LNCaP clone FGC (cell line): ENCODE data around the gene GBE1.

Experiments used
- DNase-seq: peaks from one replicate; pipeline ENCODE4 v3.0.0-alpha.2; 2011; ENCODE audit warnings: low read depth
- H3K4me3 ChIP-seq: 2 replicates; pipeline ENCODE4 v1.5.1; 2011; ENCODE audit warnings: mild to moderate bottlenecking, low read depth, low read length, control low read depth
- CTCF ChIP-seq: IDR thresholded peaks from 2 replicates; pipeline ENCODE4 v1.5.1; 2012; ENCODE audit warnings: mild to moderate bottlenecking; ENCODE audit not compliant: control insufficient read depth, insufficient read depth; ENCODE audit errors: extremely low read depth

GBE1 gene

GRCh38 chr3:81689617-81690016, 71.8 kb downstream of the GBE1 start:
- no peak for TF ChIP-seq CTCF
- H3K4me3 ChIP-seq, result no peak overlapping the region
- no peak for DNase-seq

- no peak for TF ChIP-seq CTCF
- no peak for DNase-seq
These were observed 76.6 kb downstream of the GBE1 start for GRCh38 chr3:81684751-81685395.

GRCh38 chr3:81676706-81677456, 84.6 kb downstream of the GBE1 start:
- H3K4me3 ChIP-seq, result no peak overlapping the region
- DNase-seq, result peak; percentile 90
- TF ChIP-seq CTCF, result no peak

More at GRCh38 chr3:81684751-81685395, 76.6 kb downstream of the GBE1 start:
- no peak overlapping the region for H3K4me3 ChIP-seq

GRCh38 chr3:81674690-81675089, 86.8 kb downstream of the GBE1 start:
- TF ChIP-seq CTCF, result no peak
- no peak for DNase-seq
- H3K4me3 ChIP-seq, result no peak overlapping the region

GRCh38 chr3:81668283-81668682, 93.2 kb downstream of the GBE1 start:
- DNase-seq, result no peak
- no peak overlapping the region for H3K4me3 ChIP-seq
- TF ChIP-seq CTCF, result no peak

- DNase-seq, result no peak
- H3K4me3 ChIP-seq, result no peak overlapping the region
- peak; percentile 80 for TF ChIP-seq CTCF
These were observed 94.8 kb downstream of the GBE1 start for GRCh38 chr3:81666502-81667121.
